PFSK-1 (cell line): ENCODE measurements around the gene NRAS.

Experiments
- FOXP2 ChIP-seq: optimal IDR thresholded peaks from 2 replicates; pipeline ENCODE3; 2011; ENCODE audit warnings: borderline replicate concordance, control low read depth, inconsistent platforms; ENCODE audit not compliant: insufficient read depth; ENCODE audit errors: extremely low read length, extremely low read depth
- POLR2AphosphoS5 ChIP-seq: IDR thresholded peaks from 2 replicates; pipeline ENCODE4 v1.6.1; 2012; ENCODE audit warnings: low read depth, mild to moderate bottlenecking, control low read depth, low read length, moderate library complexity
- SIN3A ChIP-seq: IDR thresholded peaks from 2 replicates; pipeline ENCODE4 v1.6.1; 2012; ENCODE audit warnings: mild to moderate bottlenecking, low read length, moderate library complexity, borderline replicate concordance; ENCODE audit not compliant: insufficient read depth
- TAF1 ChIP-seq: IDR thresholded peaks from 2 replicates; pipeline ENCODE4 v1.6.1; 2012; ENCODE audit warnings: low read length, control low read depth, borderline replicate concordance; ENCODE audit not compliant: insufficient read depth
- TF ChIP-seq, protein P1 (sequence below), 2 experiments: IDR thresholded peaks; 2 replicates each; pipeline versions ENCODE4 v1.6.1 to v1.8.0; 2011 to 2012; ENCODE audit warnings: low read depth in 2 of 2, low read length in 2 of 2, control low read depth in 1 of 2, inconsistent platforms in 1 of 2, mild to moderate bottlenecking in 1 of 2, moderate library complexity in 1 of 2; ENCODE audit not compliant: insufficient read depth in 1 of 2

The NRAS gene

DNA sequence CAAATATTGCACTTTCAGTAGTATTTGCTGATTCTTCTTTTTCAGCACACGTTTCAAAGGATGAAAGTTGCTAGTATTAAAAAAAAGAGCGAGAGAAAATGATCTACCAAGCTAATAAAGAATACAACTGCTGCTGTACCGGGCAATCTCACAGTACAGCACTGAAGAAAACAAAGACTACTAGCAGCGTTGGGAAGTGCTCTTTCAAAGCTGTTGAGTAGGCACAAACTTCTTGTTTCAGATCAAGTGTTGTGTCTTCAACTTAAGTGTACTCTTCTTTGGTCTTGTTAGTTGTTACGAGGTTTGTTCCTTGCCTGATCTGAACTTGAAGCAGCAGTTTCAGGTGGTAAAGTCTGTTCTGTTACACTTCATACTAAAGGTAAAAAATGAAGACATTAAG is 33.3 kb upstream of the NRAS start:
- TF ChIP-seq, protein P1, sequence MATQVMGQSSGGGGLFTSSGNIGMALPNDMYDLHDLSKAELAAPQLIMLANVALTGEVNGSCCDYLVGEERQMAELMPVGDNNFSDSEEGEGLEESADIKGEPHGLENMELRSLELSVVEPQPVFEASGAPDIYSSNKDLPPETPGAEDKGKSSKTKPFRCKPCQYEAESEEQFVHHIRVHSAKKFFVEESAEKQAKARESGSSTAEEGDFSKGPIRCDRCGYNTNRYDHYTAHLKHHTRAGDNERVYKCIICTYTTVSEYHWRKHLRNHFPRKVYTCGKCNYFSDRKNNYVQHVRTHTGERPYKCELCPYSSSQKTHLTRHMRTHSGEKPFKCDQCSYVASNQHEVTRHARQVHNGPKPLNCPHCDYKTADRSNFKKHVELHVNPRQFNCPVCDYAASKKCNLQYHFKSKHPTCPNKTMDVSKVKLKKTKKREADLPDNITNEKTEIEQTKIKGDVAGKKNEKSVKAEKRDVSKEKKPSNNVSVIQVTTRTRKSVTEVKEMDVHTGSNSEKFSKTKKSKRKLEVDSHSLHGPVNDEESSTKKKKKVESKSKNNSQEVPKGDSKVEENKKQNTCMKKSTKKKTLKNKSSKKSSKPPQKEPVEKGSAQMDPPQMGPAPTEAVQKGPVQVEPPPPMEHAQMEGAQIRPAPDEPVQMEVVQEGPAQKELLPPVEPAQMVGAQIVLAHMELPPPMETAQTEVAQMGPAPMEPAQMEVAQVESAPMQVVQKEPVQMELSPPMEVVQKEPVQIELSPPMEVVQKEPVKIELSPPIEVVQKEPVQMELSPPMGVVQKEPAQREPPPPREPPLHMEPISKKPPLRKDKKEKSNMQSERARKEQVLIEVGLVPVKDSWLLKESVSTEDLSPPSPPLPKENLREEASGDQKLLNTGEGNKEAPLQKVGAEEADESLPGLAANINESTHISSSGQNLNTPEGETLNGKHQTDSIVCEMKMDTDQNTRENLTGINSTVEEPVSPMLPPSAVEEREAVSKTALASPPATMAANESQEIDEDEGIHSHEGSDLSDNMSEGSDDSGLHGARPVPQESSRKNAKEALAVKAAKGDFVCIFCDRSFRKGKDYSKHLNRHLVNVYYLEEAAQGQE (IDR thresholded peaks at IDR 0.05; ENCODE audit: insufficient read depth in 1 of 2, low read depth in 2 of 2, low read length in 2 of 2) = no peak
- no peak for TF ChIP-seq TAF1
- TF ChIP-seq FOXP2 = no peak
- TF ChIP-seq SIN3A = no peak
- TF ChIP-seq POLR2AphosphoS5 = no peak

DNA sequence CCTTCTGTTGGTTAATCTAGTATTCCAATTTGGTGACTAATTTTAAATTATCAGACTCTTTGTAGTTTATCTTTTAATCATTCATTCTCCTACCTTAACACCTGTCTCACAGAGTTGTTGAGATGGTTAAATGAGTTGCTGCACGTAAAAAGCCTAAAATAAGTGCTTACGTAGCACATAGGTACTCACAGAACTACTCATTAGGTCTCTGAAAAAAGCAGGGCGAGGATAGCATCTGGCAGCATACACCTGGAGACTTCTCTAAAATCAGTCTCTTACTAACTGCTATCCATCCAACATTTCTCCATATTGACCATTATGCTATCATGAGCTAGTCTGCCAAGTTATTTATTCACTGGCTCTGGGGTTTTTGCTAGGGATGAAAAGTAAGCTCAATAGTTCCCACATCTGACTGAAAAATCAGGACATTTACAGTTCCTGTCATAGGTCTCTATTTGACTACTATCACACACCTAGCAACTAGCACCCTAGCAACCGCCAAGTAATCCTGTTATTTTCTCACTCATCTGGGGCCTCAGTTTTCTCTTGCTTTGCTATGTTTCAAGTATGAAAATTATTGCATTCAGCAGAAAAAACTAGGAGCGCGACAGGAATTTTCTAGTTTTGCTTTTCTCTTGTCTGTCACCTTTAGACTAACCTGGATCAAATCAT is 30.0 kb upstream of the NRAS start:
- TF ChIP-seq POLR2AphosphoS5 = 0 out of 2 replicates have a peak, but pooled peaks have one; percentile 32
- no peak for TF ChIP-seq SIN3A

DNA sequence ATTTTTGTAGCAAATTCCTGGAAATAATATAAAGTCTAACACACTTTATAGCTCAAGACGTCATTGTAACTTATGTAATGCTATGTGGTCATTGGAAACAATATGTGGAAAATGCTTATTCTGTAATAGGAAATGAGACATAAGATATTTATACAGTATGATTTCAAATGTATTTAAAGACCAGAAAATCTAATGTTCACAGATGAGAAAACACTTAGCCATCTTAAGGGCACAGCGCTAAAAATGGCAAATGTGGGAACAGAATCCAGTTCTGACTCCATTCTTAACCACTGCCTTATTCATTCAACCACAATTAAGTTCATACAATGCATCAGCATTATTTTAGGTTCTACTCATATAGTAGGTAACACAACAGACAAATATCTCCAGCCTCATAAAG is 28.7 kb upstream of the NRAS start:
- TF ChIP-seq POLR2AphosphoS5 (no peak), SIN3A (no peak), TAF1 (no peak)
- TF ChIP-seq, protein P1 (IDR thresholded peaks at IDR 0.05; ENCODE audit: insufficient read depth in 1 of 2, low read depth in 2 of 2, low read length in 2 of 2) = no peak

DNA sequence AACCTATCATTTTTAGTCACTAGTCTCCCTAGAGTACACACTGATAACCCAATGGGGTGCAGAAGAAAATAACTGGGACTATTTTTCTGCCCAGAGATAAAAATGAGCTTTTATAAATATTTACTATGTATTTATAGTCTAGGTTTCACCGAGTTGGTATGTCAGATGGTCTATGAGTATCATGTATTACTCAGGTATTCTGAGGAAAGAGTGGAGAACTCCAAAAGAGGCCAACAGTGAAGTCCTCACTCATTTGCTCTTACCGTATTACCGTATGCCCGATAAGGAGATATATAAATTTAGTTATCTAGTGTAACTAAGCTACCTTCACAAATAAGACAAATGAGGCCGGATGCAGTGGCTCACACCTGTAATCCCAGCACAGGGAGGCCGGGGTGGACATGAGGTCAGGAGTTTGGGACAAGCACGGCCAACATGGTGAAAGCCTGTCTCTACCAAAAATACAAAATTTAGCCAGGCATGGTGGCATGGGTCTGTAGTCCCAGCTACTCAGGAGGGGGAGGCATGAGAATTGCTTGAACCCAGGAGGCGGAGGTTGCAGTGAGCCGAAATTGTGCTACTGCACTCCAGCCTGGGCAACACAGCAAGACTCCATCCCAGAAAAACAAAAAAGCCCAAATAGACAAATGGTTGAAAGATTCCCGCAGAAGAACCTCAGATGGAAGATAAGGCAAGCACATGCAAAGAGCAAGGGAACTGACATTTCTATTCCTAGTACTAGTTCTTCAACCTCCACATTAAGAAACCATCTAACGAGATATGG is 25.6 kb upstream of the NRAS start:
- TF ChIP-seq FOXP2 = no peak
- TF ChIP-seq POLR2AphosphoS5 = no peak
- TF ChIP-seq TAF1 = no peak
- TF ChIP-seq, protein P1 (IDR thresholded peaks at IDR 0.05; ENCODE audit: insufficient read depth in 1 of 2, low read depth in 2 of 2, low read length in 2 of 2) = no peak
- no peak for TF ChIP-seq SIN3A

DNA sequence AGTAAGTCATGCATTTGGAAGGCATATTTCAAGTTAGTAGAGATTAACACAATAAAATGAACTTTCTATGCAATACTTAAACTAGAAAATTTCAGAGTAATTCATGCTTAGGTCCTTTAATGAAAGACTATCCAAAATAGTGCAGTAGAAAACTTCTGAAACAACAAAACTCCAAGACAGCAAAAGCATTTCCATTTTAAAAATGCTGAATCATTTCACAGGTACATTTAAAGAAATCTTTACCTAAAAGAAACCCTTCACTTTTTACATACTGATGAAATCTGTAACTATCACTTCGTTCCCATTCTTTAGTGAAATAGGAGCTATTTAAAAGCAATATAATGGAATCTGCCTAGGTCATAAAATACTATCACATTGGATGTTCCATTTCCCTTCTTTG is 23.8 kb upstream of the NRAS start:
- TF ChIP-seq FOXP2 = no peak
- no peak for TF ChIP-seq SIN3A
- TF ChIP-seq, protein P1 (IDR thresholded peaks at IDR 0.05; ENCODE audit: insufficient read depth in 1 of 2, low read depth in 2 of 2, low read length in 2 of 2) = no peak
- TF ChIP-seq POLR2AphosphoS5 = no peak
- TF ChIP-seq TAF1 = no peak
